Fibroblast of gingiva (primary cell): ENCODE measurements around the gene NKAIN2.
"Not testable (repeated sequence)": the region's sequence is repeated elsewhere in the genome, so short reads cannot be mapped to it uniquely, and the experiment has no call there.

Experiments used
- DNase-seq: peaks from one replicate; pipeline ENCODE4 v3.0.0-alpha.2; 2011; ENCODE audit warnings: low read depth

Gene NKAIN2

GRCh38 chr6:124203101-124203811, 399.6 kb downstream of the NKAIN2 start:
- no peak for DNase-seq

GRCh38 chr6:124203812-124204167, 400.1 kb downstream of the NKAIN2 start:
- no peak for DNase-seq

- DNase-seq = no peak
Observed at GRCh38 chr6:124205921-124206320, 402.3 kb downstream of the NKAIN2 start.

GRCh38 chr6:124223611-124224345, 420.1 kb downstream of the NKAIN2 start:
- no peak for DNase-seq

GRCh38 chr6:124226396-124226795, 422.7 kb downstream of the NKAIN2 start:
- no peak for DNase-seq

- DNase-seq = no peak
Observed at GRCh38 chr6:124233221-124233620, 429.6 kb downstream of the NKAIN2 start.

- no peak for DNase-seq
Observed at GRCh38 chr6:124234801-124235200, 431.1 kb downstream of the NKAIN2 start.

- DNase-seq = no peak
Observed at GRCh38 chr6:124237911-124238310, 434.2 kb downstream of the NKAIN2 start.

- DNase-seq = not testable (repeated sequence)
Observed at GRCh38 chr6:124238408-124238807, 434.7 kb downstream of the NKAIN2 start.

GRCh38 chr6:124254941-124255685, 451.4 kb downstream of the NKAIN2 start:
- no peak for DNase-seq

GRCh38 chr6:124260337-124260736, 456.7 kb downstream of the NKAIN2 start:
- DNase-seq = no peak

- no peak for DNase-seq
Observed at GRCh38 chr6:124269733-124270132, 466.1 kb downstream of the NKAIN2 start.

GRCh38 chr6:124273701-124274100, 470.0 kb downstream of the NKAIN2 start:
- no peak for DNase-seq

GRCh38 chr6:124282541-124282940, 478.9 kb downstream of the NKAIN2 start:
- DNase-seq = no peak

- DNase-seq = no peak
Observed at GRCh38 chr6:124283486-124283885, 479.8 kb downstream of the NKAIN2 start.

GRCh38 chr6:124285146-124285545, 481.5 kb downstream of the NKAIN2 start:
- DNase-seq = no peak

GRCh38 chr6:124294574-124295200, 491.0 kb downstream of the NKAIN2 start:
- no peak for DNase-seq

GRCh38 chr6:124297507-124297906, 493.8 kb downstream of the NKAIN2 start:
- DNase-seq = no peak

GRCh38 chr6:124298730-124299129, 495.1 kb downstream of the NKAIN2 start:
- DNase-seq = no peak

- not testable (repeated sequence) for DNase-seq
Observed at GRCh38 chr6:124300907-124301306, 497.2 kb downstream of the NKAIN2 start.

GRCh38 chr6:124303971-124304370, 500.3 kb downstream of the NKAIN2 start:
- no peak for DNase-seq

GRCh38 chr6:124310139-124310538, 506.5 kb downstream of the NKAIN2 start:
- no peak for DNase-seq
